SU-DHL-6 (cell line): ENCODE results near the gene KRTAP1-4.
"Not testable (repeated sequence)": the region's sequence is repeated elsewhere in the genome, so short reads cannot be mapped to it uniquely, and the experiment has no call there.

Source experiments
- EZH2phosphoT487 ChIP-seq: fragments of 200-600 bp; sonication (generic), shearing (Covaris generic); conservative IDR thresholded peaks from 2 replicates; pipeline ENCODE4 v1.6.1; 2018; ENCODE audit warnings: mild to moderate bottlenecking, antibody characterized with exemption, low read length, moderate library complexity, mixed read lengths
- TF ChIP-seq, protein P1 (sequence below): fragments of 200-600 bp; sonication (generic); IDR thresholded peaks from one replicate; pipeline ENCODE4 v1.5.1; 2017; ENCODE audit warnings: antibody characterized with exemption, mild to moderate bottlenecking, low read length, moderate library complexity; ENCODE audit not compliant: insufficient read depth, poor library complexity, severe bottlenecking

DNA sequence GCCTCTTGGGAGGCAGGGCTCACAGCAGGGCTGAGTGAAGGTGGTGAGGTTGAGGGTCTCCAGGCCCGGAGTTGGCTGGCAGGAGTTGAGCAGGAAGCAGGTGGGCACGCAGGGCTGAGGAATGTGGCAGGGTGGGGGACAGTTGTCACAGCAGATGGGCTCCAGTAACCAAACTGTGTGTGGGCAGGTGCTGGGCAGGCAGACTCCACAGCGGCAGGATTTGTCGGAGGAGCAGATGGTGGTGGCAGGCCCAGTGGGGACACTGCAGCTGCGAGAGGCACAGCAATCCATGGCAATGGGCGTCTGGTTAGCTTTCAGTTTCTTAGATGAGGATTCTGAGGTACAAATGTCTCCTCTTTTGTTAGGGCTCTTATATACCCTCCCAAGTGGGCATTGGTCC, 30.4 kb downstream of the KRTAP1-4 start, which contains the start of gene KRTAP3-2:
- TF ChIP-seq, protein P1, sequence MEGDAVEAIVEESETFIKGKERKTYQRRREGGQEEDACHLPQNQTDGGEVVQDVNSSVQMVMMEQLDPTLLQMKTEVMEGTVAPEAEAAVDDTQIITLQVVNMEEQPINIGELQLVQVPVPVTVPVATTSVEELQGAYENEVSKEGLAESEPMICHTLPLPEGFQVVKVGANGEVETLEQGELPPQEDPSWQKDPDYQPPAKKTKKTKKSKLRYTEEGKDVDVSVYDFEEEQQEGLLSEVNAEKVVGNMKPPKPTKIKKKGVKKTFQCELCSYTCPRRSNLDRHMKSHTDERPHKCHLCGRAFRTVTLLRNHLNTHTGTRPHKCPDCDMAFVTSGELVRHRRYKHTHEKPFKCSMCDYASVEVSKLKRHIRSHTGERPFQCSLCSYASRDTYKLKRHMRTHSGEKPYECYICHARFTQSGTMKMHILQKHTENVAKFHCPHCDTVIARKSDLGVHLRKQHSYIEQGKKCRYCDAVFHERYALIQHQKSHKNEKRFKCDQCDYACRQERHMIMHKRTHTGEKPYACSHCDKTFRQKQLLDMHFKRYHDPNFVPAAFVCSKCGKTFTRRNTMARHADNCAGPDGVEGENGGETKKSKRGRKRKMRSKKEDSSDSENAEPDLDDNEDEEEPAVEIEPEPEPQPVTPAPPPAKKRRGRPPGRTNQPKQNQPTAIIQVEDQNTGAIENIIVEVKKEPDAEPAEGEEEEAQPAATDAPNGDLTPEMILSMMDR: not testable (repeated sequence)
- not testable (repeated sequence) for TF ChIP-seq EZH2phosphoT487
